ENCODE measurements around the gene MYRFL. TPM values are rescaled to one million over a fixed set of nuclear protein-coding genes. Genes with fewer than 3 reads are reported as not detected.

MYRFL gene
- total and polyA plus RNA-seq, 8 donors, result 0.06 to 2.3 (median 0.43) TPM

DNA sequence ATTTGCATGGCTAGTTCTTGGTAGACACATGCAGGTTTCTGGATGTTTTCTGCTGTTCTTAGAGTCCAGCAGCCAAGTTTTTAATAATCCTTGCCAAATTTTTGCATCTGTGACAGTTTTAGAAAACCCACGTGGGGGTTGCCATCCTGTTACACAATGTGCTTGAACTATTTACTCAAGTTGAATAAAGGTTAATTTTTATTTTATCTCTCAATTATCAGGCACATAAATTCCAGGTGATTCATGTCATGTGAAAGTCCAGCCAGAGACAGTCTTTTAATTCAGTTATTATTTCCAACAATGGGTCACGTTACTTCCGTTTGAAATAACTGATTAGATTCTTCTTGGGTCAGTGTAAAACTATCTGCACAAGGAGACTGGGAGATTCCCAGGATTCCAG, 15.7 kb downstream of the MYRFL start:
- intact Hi-C loops (cut with DNase I), result no loop called here
- peak in 2 of 6 donors; percentile 26 to 39 for DNase-seq
- H3K27ac ChIP-seq, result peak overlapping the region in 2 of 4 donors; percentile 6 to 10

GRCh38 chr12:69843608-69844007, 18.6 kb downstream of the MYRFL start:
- intact Hi-C loops (cut with DNase I), result no loop called here
- WGBS, 2 donors, result 68 to 82% methylated on average over 2 of the region's 2 CpGs
- DNase-seq (no peak), FAIRE-seq (no peak), ATAC-seq (no peak)
- H3K4me1 ChIP-seq, result no peaks in the 10 kb centered on the region
- no peak overlapping the region for H3K4me3 ChIP-seq
- no peaks in the 10 kb centered on the region for H3K9me3 ChIP-seq
- no peak overlapping the region for H3K27ac ChIP-seq
- H3K27me3 ChIP-seq, result no peaks in the 10 kb centered on the region
- no peaks in the 10 kb centered on the region for H3K36me3 ChIP-seq
- TF ChIP-seq, protein P1, sequence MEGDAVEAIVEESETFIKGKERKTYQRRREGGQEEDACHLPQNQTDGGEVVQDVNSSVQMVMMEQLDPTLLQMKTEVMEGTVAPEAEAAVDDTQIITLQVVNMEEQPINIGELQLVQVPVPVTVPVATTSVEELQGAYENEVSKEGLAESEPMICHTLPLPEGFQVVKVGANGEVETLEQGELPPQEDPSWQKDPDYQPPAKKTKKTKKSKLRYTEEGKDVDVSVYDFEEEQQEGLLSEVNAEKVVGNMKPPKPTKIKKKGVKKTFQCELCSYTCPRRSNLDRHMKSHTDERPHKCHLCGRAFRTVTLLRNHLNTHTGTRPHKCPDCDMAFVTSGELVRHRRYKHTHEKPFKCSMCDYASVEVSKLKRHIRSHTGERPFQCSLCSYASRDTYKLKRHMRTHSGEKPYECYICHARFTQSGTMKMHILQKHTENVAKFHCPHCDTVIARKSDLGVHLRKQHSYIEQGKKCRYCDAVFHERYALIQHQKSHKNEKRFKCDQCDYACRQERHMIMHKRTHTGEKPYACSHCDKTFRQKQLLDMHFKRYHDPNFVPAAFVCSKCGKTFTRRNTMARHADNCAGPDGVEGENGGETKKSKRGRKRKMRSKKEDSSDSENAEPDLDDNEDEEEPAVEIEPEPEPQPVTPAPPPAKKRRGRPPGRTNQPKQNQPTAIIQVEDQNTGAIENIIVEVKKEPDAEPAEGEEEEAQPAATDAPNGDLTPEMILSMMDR (IDR thresholded peaks at IDR 0.05), result no peak

More for the DNA sequence above, 15.7 kb downstream of the MYRFL start:
- ATAC-seq (peak; percentile 53 to 77 (median 66)), FAIRE-seq (no peak)
- Histone ChIP-seq H3K4me3 (no peak overlapping the region), H3K9me3 (no peaks in the 10 kb centered on the region), H3K4me1 (peaks cover 0 to 4% (median 0%) of the 10 kb centered on the region in 3 donors), H3K36me3 (no peaks in the 10 kb centered on the region), H3K27me3 (no peaks in the 10 kb centered on the region)
- WGBS, 2 donors, result 14 to 30% methylated on average over 3 of the region's 3 CpGs
- TF ChIP-seq, protein P1 (IDR thresholded peaks at IDR 0.05), result no peak

DNA sequence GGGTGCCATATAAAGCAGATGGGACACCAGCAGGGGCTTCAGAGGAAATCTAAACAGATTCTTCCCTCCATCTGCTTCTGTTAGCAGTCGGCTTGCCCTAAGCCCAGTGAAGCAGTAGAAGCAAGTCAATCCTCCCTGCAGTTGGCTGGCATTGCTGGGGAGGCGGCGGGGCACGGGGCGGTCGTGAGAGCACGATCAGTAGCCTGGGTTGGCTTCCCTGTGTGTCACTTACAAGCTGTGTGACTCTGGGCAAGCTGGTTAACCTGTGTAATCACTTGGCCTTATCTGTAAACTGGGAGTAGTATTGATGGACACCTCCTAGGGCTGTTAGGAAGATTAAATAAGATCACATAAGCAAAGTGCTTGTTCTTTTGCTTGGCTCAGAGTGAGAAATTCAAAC, 19.4 kb downstream of the MYRFL start:
- intact Hi-C loops (cut with DNase I), result no loop called here
- H3K36me3 ChIP-seq, result no peaks in the 10 kb centered on the region

GRCh38 chr12:69844836-69845235, 19.8 kb downstream of the MYRFL start:
- intact Hi-C loops (cut with DNase I), result no loop called here
- 69 to 81% methylated on average over 4 of the region's 4 CpGs for WGBS, 2 donors
- no peak for FAIRE-seq
- no peak overlapping the region for H3K4me3 ChIP-seq
- H3K4me1 ChIP-seq, result no peaks in the 10 kb centered on the region
- no peak overlapping the region for H3K27ac ChIP-seq
- TF ChIP-seq, protein P1 (IDR thresholded peaks at IDR 0.05), result no peak
- no peak for DNase-seq
- no peaks in the 10 kb centered on the region for H3K36me3 ChIP-seq
- no peak for ATAC-seq
- H3K27me3 ChIP-seq, result no peaks in the 10 kb centered on the region
- H3K9me3 ChIP-seq, result no peaks in the 10 kb centered on the region

More for the DNA sequence above, 19.4 kb downstream of the MYRFL start:
- H3K4me3 ChIP-seq, result no peak overlapping the region
- no peaks in the 10 kb centered on the region for H3K27me3 ChIP-seq
- no peak for DNase-seq
- H3K9me3 ChIP-seq, result no peaks in the 10 kb centered on the region
- H3K27ac ChIP-seq, result no peak overlapping the region
- no peaks in the 10 kb centered on the region for H3K4me1 ChIP-seq
- 78 to 88% methylated on average over 7 of the region's 7 CpGs for WGBS, 2 donors
- FAIRE-seq, result no peak
- no peak for ATAC-seq
- TF ChIP-seq, protein P1 (IDR thresholded peaks at IDR 0.05), result no peak

DNA sequence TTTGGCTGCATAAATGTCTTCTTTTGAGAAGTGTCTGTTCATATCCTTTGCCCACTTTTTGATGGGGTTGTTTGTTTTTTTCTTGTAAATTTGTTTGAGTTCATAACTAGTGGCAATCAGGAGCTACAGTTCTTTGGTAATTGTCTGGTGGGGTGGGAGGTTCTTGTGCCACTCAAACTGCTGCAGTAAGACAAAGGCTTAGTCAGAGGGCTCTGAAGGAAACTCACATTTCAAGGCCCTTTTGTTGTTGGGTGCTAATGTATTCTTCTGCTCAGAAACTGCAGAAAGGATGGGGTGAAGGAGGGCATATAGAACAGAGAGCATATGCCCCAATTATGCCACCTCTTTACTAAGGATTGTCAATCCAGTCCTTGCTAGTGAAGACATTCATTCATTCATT, 21.9 kb downstream of the MYRFL start:
- no peaks in the 10 kb centered on the region for H3K9me3 ChIP-seq
- TF ChIP-seq, protein P1 (IDR thresholded peaks at IDR 0.05), result no peak
- DNase-seq (no peak), ATAC-seq (no peak), FAIRE-seq (no peak)
- H3K27ac ChIP-seq, result no peak overlapping the region
- H3K27me3 ChIP-seq, result no peaks in the 10 kb centered on the region
- H3K4me3 ChIP-seq, result no peak overlapping the region
- no peaks in the 10 kb centered on the region for H3K36me3 ChIP-seq
- intact Hi-C loops (cut with DNase I), result no loop called here
- no peaks in the 10 kb centered on the region for H3K4me1 ChIP-seq
